NCI-H187 treated with DMSO at 0.1 percent for 48 hours (cell line): ENCODE results near the gene PCDHB8.
"Not testable (repeated sequence)": the region's sequence is repeated elsewhere in the genome, so short reads cannot be mapped to it uniquely, and the experiment has no call there.

Experiments
- DNase-seq: peaks from one replicate; lab custom pipeline; 2025; lab: John Stamatoyannopoulos, UW

The PCDHB8 gene

DNA sequence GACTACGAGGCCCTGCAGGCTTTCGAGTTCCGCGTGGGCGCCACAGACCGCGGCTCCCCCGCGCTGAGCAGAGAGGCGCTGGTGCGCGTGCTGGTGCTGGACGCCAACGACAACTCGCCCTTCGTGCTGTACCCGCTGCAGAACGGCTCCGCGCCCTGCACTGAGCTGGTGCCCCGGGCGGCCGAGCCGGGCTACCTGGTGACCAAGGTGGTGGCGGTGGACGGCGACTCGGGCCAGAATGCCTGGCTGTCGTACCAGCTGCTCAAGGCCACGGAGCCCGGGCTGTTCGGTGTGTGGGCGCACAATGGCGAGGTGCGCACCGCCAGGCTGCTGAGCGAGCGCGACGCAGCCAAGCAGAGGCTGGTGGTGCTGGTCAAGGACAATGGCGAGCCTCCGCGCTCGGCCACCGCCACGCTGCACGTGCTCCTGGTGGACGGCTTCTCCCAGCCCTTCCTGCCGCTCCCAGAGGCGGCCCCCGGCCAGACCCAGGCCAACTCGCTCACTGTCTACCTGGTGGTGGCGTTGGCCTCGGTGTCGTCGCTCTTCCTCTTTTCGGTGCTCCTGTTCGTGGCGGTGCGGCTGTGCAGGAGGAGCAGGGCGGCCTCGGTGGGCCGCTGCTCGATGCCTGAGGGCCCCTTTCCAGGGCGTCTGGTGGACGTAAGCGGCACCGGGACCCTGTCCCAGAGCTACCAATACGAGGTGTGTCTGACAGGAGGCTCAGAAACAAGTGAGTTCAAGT, 6.7 kb downstream of the PCDHB8 start:
- not testable (repeated sequence) for DNase-seq

DNA sequence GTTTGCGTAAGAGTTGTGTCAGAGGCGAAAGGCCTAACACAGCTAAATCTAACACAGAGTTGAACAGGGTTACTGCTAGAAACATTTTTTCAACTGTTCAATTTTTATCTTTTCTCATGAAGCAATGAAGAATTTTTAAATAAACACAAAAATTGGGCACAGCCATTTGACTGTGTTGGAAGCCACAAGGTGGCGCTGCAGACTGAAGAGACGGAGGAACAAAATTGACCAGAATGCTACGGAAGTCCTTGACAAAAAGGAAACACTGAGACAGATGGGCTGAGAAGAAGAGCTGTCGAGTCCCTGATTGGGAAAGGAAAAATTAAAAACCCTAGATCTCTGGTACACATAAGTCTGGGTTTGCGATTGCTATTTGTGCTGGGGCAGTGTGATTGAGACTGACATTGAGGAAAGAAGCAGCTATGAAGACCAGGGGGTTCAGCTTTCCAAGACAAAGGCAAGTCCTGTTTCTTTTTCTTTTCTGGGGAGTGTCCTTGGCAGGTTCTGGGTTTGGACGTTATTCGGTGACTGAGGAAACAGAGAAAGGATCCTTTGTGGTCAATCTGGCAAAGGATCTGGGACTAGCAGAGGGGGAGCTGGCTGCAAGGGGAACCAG, 9.4 kb downstream of the PCDHB8 start, which contains the start of gene PCDHB9:
PCDHB9 (plus strand) TSS at position 265 of the 616 bp plus-strand sequence; CDS start at position 423, 158 bp downstream.
- peak; percentile 10 for DNase-seq

DNA sequence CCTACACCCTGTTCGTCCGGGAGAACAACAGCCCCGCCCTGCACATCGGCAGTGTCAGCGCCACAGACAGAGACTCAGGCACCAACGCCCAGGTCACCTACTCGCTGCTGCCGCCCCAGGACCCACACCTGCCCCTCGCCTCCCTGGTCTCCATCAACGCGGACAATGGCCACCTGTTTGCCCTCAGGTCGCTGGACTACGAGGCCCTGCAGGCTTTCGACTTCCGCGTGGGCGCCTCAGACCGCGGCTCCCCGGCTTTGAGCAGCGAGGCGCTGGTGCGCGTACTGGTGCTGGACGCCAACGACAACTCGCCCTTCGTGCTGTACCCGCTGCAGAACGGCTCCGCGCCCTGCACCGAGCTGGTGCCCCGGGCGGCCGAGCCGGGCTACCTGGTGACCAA, 11.1 kb downstream of the PCDHB8 start:
- not testable (repeated sequence) for DNase-seq

DNA sequence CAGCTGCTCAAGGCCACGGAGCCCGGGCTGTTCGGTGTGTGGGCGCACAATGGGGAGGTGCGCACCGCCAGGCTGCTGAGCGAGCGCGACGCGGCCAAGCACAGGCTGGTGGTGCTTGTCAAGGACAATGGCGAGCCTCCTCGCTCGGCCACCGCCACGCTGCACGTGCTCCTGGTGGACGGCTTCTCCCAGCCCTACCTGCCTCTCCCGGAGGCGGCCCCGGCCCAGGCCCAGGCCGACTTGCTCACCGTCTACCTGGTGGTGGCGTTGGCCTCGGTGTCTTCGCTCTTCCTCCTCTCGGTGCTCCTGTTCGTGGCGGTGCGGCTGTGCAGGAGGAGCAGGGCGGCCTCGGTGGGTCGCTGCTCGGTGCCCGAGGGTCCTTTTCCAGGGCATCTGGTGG, 11.5 kb downstream of the PCDHB8 start:
- not testable (repeated sequence) for DNase-seq

DNA sequence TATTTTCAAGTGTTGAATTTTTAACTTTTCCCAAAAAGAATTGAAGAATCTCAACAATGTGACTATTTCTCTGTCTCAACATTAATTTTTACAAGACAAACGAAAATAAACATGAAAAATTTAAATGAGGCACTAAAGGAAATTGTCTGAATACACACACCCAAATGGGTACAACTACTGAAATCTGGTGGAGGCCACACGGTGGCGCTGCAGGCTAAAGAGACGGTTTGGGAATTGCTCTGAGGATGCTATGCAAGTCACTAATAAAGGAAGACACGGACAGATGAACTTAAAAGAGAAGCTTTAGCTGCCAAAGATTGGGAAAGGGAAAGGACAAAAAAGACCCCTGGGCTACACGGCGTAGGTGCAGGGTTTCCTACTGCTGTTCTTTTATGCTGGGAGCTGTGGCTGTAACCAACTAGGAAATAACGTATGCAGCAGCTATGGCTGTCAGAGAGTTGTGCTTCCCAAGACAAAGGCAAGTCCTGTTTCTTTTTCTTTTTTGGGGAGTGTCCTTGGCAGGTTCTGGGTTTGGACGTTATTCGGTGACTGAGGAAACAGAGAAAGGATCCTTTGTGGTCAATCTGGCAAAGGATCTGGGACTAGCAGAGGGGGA, 14.6 kb downstream of the PCDHB8 start, which contains the start of gene PCDHB10:
PCDHB10 (plus strand) TSS at position 244 of the 616 bp plus-strand sequence; CDS start at position 444, 200 bp downstream.
- DNase-seq: no peak

DNA sequence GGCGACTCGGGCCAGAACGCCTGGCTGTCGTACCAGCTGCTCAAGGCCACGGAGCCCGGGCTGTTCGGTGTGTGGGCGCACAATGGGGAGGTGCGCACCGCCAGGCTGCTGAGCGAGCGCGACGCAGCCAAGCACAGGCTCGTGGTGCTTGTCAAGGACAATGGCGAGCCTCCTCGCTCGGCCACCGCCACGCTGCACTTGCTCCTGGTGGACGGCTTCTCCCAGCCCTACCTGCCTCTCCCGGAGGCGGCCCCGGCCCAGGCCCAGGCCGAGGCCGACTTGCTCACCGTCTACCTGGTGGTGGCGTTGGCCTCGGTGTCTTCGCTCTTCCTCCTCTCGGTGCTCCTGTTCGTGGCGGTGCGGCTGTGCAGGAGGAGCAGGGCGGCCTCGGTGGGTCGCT, 16.7 kb downstream of the PCDHB8 start:
- not testable (repeated sequence) for DNase-seq

DNA sequence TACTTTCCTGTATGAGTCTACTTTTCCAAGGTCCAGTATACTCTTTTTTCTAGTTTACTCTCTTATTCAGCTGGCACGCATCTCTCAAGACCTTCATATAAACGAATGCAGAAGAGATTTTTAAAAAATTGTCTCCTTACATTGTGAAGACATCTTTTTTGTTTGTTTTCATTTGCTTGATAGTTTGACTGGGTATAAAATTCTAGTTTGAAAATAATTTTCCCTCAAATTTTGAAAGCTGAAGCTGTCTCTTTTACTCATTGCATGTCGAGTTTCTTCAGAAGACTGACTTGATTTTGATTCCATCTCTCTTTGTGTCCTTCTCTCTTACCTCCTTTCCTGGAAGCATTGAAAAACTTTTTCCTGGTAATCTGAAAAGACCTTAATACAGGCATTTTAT, 18.8 kb downstream of the PCDHB8 start:
- DNase-seq: no peak

DNA sequence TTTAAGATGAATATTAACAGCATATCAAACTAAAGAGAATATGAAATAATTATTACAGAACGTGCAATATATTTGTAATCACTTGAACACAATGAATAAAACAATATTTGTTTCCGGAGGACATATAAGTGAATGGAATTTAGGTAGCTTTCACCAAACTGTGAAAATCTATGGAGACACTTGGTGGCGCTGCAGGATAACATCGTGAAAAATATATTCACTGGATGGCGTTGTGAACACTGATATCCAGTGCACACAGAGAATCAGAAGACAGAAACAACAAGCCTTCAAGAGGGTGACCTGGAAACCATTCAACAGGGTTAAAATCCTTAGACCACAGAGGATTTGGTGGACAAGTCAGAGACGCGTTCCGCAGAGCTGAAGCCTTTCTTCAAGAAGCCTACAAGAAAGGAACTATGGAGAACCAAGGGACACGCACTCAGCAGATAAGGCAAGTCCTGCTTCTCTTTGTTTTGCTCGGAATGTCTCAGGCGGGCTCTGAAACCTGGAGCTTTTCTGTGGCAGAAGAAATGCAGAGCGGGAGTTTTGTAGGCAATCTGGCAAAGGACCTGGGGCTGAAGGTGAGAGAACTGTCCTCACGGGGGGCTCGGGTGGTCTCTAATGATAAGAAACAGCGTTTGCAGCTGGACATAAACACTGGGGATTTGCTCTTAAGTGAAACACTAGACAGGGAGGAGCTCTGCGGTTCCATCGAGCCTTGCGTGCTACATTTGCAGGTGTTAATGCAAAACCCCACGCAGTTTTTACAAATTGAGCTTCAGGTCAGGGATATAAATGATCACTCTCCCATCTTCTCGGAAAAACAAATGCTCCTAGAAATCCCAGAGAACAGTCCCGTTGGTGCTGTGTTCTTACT, 22.0 kb downstream of the PCDHB8 start, which contains the start of gene PCDHB11:
PCDHB11 (plus strand) TSS at position 269 of the 877 bp plus-strand sequence; CDS start at position 417, 148 bp downstream.
- DNase-seq: peak; percentile 30

DNA sequence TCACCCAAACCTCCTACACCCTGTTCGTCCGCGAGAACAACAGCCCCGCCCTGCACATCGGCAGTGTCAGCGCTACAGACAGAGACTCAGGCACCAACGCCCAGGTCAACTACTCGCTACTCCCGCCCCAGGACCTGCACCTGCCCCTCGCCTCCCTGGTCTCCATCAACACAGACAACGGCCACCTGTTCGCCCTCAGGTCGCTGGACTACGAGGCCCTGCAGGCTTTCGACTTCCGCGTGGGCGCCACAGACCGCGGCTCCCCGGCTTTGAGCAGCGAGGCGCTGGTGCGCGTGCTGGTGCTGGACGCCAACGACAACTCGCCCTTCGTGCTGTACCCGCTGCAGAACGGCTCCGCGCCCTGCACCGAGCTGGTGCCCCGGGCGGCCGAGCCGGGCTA, 23.5 kb downstream of the PCDHB8 start:
- not testable (repeated sequence) for DNase-seq

DNA sequence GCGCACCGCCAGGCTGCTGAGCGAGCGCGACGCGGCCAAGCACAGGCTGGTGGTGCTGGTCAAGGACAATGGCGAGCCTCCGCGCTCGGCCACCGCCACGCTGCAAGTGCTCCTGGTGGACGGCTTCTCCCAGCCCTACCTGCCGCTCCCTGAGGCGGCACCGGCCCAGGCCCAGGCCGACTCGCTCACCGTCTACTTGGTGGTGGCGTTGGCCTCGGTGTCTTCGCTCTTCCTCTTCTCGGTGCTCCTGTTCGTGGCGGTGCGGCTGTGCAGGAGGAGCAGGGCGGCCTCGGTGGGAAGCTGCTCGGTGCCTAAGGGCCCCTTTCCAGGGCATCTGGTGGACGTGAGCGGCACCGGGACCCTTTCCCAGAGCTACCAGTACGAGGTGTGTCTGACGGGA, 24.1 kb downstream of the PCDHB8 start:
- DNase-seq: not testable (repeated sequence)

DNA sequence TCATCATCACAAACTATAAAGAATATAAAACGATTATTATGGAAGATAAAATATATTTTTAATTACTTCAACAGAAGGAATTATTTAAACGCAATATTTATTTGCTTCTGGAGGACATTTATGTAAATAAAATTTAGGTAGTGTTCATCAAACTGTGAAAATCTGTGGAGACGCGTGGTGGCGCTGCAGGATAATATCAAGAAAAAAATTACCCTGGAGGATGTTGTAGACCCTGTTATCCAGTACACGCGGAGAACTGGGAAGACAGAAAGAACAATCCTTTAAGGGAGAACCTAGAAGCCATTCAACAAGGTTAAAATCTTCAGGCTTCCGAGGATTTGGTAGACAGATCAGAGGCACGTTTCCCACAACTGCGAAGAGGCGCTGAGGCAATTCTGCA, 30.9 kb downstream of the PCDHB8 start, which contains the start of gene PCDHB12:
PCDHB12 (plus strand) TSS at position 242 of the 400 bp plus-strand sequence. CDS start 189 bp downstream, outside the sequence.
- DNase-seq: no peak

DNA sequence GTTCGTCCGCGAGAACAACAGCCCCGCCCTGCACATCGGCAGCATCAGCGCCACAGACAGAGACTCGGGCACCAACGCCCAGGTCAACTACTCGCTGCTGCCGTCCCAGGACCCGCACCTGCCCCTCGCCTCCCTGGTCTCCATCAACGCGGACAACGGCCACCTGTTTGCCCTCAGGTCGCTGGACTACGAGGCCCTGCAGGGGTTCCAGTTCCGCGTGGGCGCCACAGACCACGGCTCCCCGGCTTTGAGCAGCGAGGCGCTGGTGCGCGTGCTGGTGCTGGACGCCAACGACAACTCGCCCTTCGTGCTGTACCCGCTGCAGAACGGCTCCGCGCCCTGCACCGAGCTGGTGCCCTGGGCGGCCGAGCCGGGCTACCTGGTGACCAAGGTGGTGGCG, 32.7 kb downstream of the PCDHB8 start:
- DNase-seq: not testable (repeated sequence)

DNA sequence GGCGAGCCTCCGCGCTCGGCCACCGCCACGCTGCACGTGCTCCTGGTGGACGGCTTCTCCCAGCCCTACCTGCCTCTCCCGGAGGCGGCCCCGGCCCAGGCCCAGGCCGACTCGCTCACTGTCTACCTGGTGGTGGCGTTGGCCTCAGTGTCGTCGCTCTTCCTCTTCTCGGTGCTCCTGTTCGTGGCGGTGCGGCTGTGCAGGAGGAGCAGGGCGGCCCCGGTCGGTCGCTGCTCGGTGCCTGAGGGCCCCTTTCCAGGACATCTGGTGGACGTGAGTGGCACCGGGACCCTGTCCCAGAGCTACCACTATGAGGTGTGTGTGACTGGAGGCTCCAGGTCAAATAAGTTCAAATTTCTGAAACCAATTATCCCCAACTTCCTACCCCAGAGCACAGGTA, 33.3 kb downstream of the PCDHB8 start:
- DNase-seq: not testable (repeated sequence)

DNA sequence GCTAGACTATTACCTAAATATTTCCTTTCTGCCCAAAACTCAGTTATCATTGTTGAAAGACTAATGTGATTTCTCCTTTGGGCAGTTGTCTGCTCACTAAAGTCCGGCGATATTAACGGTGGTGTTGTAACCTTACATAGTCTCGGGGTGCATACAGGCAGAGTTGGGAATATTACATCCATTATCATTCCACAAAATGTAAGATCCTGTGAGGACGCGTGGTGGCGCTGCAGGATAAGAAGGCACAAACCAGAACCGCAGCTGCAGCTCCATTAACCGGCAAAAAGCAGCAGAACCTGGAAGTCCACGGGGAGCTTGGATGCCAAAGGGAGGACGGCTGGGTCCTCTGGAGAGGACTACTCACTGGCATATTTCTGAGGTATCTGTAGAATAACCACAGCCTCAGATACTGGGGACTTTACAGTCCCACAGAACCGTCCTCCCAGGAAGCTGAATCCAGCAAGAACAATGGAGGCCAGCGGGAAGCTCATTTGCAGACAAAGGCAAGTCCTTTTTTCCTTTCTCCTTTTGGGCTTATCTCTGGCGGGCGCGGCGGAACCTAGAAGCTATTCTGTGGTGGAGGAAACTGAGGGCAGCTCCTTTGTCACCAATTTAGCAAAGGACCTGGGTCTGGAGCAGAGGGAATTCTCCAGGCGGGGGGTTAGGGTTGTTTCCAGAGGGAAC, 36.2 kb downstream of the PCDHB8 start, which contains the start of gene PCDHB13:
PCDHB13 (plus strand) TSS at position 264 of the 684 bp plus-strand sequence; CDS start at position 469, 205 bp downstream.
- not testable (repeated sequence) for DNase-seq

DNA sequence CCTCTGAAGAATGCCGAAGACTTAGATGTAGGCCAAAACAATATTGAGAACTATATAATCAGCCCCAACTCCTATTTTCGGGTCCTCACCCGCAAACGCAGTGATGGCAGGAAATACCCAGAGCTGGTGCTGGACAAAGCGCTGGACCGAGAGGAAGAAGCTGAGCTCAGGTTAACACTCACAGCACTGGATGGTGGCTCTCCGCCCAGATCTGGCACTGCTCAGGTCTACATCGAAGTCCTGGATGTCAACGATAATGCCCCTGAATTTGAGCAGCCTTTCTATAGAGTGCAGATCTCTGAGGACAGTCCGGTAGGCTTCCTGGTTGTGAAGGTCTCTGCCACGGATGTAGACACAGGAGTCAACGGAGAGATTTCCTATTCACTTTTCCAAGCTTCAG, 37.0 kb downstream of the PCDHB8 start:
- DNase-seq: not testable (repeated sequence)

DNA sequence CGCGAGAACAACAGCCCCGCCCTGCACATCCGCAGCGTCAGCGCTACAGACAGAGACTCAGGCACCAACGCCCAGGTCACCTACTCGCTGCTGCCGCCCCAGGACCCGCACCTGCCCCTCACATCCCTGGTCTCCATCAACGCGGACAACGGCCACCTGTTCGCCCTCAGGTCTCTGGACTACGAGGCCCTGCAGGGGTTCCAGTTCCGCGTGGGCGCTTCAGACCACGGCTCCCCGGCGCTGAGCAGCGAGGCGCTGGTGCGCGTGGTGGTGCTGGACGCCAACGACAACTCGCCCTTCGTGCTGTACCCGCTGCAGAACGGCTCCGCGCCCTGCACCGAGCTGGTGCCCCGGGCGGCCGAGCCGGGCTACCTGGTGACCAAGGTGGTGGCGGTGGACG, 37.9 kb downstream of the PCDHB8 start:
- not testable (repeated sequence) for DNase-seq

DNA sequence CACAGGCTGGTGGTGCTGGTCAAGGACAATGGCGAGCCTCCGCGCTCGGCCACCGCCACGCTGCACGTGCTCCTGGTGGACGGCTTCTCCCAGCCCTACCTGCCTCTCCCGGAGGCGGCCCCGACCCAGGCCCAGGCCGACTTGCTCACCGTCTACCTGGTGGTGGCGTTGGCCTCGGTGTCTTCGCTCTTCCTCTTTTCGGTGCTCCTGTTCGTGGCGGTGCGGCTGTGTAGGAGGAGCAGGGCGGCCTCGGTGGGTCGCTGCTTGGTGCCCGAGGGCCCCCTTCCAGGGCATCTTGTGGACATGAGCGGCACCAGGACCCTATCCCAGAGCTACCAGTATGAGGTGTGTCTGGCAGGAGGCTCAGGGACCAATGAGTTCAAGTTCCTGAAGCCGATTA, 38.4 kb downstream of the PCDHB8 start:
- not testable (repeated sequence) for DNase-seq

DNA sequence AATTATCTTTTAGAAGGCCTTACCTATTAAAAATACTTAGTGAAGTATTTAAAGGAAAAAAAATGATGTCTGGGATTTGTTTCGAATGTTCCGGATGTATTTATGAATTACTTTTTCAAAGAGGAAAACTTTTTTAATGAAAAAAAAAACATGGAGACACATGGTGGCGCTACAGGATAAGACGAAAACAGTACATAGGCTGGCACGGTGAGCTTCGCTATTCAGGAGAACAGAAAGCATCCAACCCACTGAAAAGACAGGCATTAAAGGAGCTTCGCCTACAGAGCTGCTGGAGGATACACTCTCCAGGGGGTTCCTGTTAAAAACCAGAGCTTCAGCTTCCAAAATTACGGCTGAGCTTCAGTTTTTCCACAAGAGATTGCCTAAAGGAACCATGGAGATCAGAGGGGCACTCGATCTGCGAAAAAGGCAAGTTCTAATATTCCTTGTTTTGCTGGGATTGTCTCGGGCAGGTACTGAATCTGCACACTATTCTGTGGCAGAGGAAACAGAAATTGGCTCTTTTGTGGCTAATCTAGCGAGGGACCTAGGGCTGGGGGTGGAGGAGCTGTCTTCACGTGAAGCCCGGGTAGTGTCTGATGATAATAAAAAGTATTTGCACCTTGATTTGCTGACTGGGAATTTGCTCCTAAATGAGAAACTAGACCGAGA, 45.7 kb downstream of the PCDHB8 start, which contains the start of gene PCDHB14:
PCDHB14 (plus strand) TSS at position 232 of the 672 bp plus-strand sequence; CDS start at position 395, 163 bp downstream.
- DNase-seq: no peak

DNA sequence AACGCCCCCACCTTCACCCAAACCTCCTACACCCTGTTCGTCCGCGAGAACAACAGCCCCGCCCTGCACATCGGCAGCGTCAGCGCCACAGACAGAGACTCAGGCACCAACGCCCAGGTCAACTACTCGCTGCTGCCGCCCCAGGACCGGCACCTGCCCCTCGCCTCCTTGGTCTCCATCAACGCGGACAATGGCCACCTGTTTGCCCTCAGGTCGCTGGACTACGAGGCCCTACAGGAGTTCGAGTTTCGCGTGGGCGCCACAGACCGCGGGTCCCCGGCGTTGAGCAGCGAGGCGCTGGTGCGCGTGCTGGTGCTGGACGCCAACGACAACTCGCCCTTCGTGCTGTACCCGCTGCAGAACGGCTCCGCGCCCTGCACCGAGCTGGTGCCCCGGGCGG, 47.3 kb downstream of the PCDHB8 start:
- DNase-seq: not testable (repeated sequence)

DNA sequence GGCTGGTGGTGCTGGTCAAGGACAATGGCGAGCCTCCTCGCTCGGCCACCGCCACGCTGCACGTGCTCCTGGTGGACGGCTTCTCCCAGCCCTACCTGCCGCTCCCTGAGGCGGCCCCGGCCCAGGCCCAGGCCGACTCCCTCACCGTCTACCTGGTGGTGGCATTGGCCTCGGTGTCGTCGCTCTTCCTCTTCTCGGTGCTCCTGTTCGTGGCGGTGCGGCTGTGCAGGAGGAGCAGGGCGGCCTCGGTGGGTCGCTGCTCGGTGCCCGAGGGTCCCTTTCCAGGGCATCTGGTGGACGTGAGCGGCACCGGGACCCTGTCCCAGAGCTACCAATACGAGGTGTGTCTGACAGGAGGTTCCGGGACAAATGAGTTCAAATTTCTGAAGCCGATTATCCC, 47.8 kb downstream of the PCDHB8 start:
- not testable (repeated sequence) for DNase-seq
